ENCODE results near the gene NCOA5.

The NCOA5 gene

DNA sequence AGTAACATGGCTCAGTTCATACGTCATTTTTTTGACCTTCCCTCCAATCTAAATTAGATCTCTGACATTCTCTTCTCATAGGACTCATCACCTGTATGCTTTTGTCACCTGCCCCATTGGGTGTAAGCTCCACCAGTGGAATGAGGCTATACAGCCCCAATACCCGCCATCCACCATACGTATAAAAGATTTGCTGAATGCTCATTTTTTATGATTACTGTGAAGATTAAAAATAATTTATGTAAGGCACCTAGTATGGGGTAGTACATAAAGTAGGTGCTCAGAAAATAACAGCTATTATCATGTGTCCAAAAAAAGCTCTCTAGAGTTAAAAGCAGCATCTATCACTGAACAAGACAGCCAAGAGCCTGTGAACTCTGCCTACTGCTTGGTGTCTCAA, 24.1 kb downstream of the NCOA5 start:
- H2BK5ac ChIP-seq (ENCODE audit: low read length), result no peak overlapping the region
- no peak overlapping the region for H2BK15ac ChIP-seq (ENCODE audit: low read length)
- H3K27ac ChIP-seq (replicated peaks; ENCODE audit: low read length), result no peak overlapping the region
- H3K4me3 ChIP-seq (ENCODE audit: low read length in 2 of 2), result no peak overlapping the region
- H3K4me2 ChIP-seq (ENCODE audit: insufficient read depth, low read length, poor library complexity, severe bottlenecking), result no peak overlapping the region
- no peak overlapping the region for H4K8ac ChIP-seq (ENCODE audit: low read depth, low read length)
- H3K9me3 ChIP-seq (replicated peaks in 1 of 2; ENCODE audit: control insufficient read depth in 2 of 2, insufficient read depth in 1 of 2, low read depth in 1 of 2, low read length in 2 of 2), result no peaks in the 10 kb centered on the region
- no peak overlapping the region for H3K14ac ChIP-seq (ENCODE audit: low read length)
- no peaks in the 10 kb centered on the region for H3K79me1 ChIP-seq (ENCODE audit: low read depth, low read length)
- H2AK5ac ChIP-seq (ENCODE audit: low read depth, low read length), result no peak overlapping the region
- no peak overlapping the region for H3K23ac ChIP-seq (ENCODE audit: low read depth, low read length, poor library complexity)
- WGBS, 2 donors (ENCODE audit: extremely low coverage in 2 of 2, insufficient read length in 2 of 2, insufficient replicate concordance in 1 of 2), result no CpG with 5 or more reads among the region's 3 CpGs
- no peak overlapping the region for H2AFZ ChIP-seq (ENCODE audit: low read length)
- no peaks in the 10 kb centered on the region for H3K4me1 ChIP-seq (ENCODE audit: control insufficient read depth in 2 of 2, insufficient read depth in 1 of 2, low read depth in 1 of 2, low read length in 2 of 2)
- H2BK120ac ChIP-seq (ENCODE audit: low read depth, low read length), result no peak overlapping the region
- H3K4ac ChIP-seq (ENCODE audit: low read length), result no peak overlapping the region
- H3K27me3 ChIP-seq (ENCODE audit: control insufficient read depth in 3 of 3, insufficient read depth in 3 of 3, low read depth in 1 of 3, low read length in 3 of 3), result no peaks in the 10 kb centered on the region
- no peak for DNase-seq (ENCODE audit: low spot score)
- H3K18ac ChIP-seq (ENCODE audit: low read length), result no peak overlapping the region
- no peak overlapping the region for H2BK12ac ChIP-seq (ENCODE audit: low read length)
- peaks cover 61 to 99% of the 10 kb centered on the region in 2 donors for H3K36me3 ChIP-seq (replicated peaks in 1 of 2; ENCODE audit: control insufficient read depth in 2 of 2, insufficient read depth in 2 of 2, low read length in 2 of 2)
- H3K9ac ChIP-seq (ENCODE audit: low read depth, low read length, poor library complexity), result no peak overlapping the region
- H4K91ac ChIP-seq (ENCODE audit: low read depth, low read length, poor library complexity), result no peak overlapping the region

DNA sequence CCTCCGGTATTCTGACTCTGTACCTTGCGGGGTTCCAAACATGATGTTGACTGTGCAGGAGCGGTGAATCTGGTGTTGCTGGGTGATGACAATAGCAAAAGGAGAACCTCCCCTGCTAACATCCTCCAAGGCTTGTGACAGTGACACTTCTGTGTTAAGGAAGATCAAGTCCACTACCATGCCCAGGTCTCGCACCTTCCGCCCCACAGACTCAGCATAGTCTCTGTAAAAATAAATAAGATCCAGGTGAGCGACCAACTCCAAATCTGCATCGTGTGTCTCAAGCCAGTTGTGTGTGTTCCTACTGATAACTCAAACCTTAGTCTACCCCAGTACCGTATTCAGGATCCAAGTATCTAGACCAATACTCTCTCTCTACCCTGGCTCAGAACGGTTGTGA, 24.8 kb downstream of the NCOA5 start:
- Histone ChIP-seq H2BK12ac (ENCODE audit: low read length) (no peak overlapping the region), H2BK120ac (ENCODE audit: low read depth, low read length) (no peak overlapping the region), H4K91ac (ENCODE audit: low read depth, low read length, poor library complexity) (no peak overlapping the region), H3K36me3 (replicated peaks in 1 of 2; ENCODE audit: control insufficient read depth in 2 of 2, insufficient read depth in 2 of 2, low read length in 2 of 2) (peaks cover 65 to 99% of the 10 kb centered on the region in 2 donors), H3K4me1 (ENCODE audit: control insufficient read depth in 2 of 2, insufficient read depth in 1 of 2, low read depth in 1 of 2, low read length in 2 of 2) (no peaks in the 10 kb centered on the region), H3K9ac (ENCODE audit: low read depth, low read length, poor library complexity) (no peak overlapping the region), H2AFZ (ENCODE audit: low read length) (no peak overlapping the region), H3K4ac (ENCODE audit: low read length) (no peak overlapping the region), H3K18ac (ENCODE audit: low read length) (no peak overlapping the region), H3K79me1 (ENCODE audit: low read depth, low read length) (no peaks in the 10 kb centered on the region), H2AK5ac (ENCODE audit: low read depth, low read length) (no peak overlapping the region), H3K4me3 (ENCODE audit: low read length in 2 of 2) (no peak overlapping the region), H3K27ac (replicated peaks; ENCODE audit: low read length) (no peak overlapping the region), H3K14ac (ENCODE audit: low read length) (no peak overlapping the region), H2BK15ac (ENCODE audit: low read length) (no peak overlapping the region), H3K27me3 (ENCODE audit: control insufficient read depth in 3 of 3, insufficient read depth in 3 of 3, low read depth in 1 of 3, low read length in 3 of 3) (no peaks in the 10 kb centered on the region), H2BK5ac (ENCODE audit: low read length) (no peak overlapping the region), H4K8ac (ENCODE audit: low read depth, low read length) (no peak overlapping the region), H3K4me2 (ENCODE audit: insufficient read depth, low read length, poor library complexity, severe bottlenecking) (no peak overlapping the region), H3K23ac (ENCODE audit: low read depth, low read length, poor library complexity) (no peak overlapping the region), H3K9me3 (replicated peaks in 1 of 2; ENCODE audit: control insufficient read depth in 2 of 2, insufficient read depth in 1 of 2, low read depth in 1 of 2, low read length in 2 of 2) (no peaks in the 10 kb centered on the region)
- WGBS, 2 donors (ENCODE audit: extremely low coverage in 2 of 2, insufficient read length in 2 of 2, insufficient replicate concordance in 1 of 2), result no CpG with 5 or more reads among the region's 9 CpGs
- no peak for DNase-seq (ENCODE audit: low spot score)

DNA sequence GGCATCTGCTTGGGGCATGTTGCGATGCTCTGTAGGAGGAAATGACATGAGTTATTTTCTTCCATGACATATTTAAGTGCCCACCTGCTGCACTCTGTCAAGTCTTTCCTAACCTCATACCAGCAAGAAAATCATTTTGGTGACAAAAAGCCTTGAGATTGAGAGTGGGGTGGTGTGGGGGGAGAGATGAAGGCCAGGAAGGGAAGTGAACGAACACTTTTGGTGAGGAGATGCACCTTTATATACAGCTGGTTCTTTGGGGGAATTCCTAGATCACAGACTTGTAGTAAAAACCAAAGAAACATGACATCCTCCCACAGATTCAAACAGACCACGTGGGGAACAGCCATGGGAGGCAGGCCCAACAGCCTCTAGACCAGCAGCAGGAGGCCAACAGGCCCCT, 26.1 kb downstream of the NCOA5 start:
- no peak overlapping the region for H2BK5ac ChIP-seq (ENCODE audit: low read length)
- H2BK15ac ChIP-seq (ENCODE audit: low read length), result no peak overlapping the region
- no peak overlapping the region for H3K4me2 ChIP-seq (ENCODE audit: insufficient read depth, low read length, poor library complexity, severe bottlenecking)
- no peak overlapping the region for H3K14ac ChIP-seq (ENCODE audit: low read length)
- no peak for DNase-seq (ENCODE audit: low spot score)
- peaks cover 0 to 5% of the 10 kb centered on the region in 2 donors for H3K4me1 ChIP-seq (ENCODE audit: control insufficient read depth in 2 of 2, insufficient read depth in 1 of 2, low read depth in 1 of 2, low read length in 2 of 2)
- H3K23ac ChIP-seq (ENCODE audit: low read depth, low read length, poor library complexity), result no peak overlapping the region
- no CpG with 5 or more reads among the region's 3 CpGs for WGBS, 2 donors (ENCODE audit: extremely low coverage in 2 of 2, insufficient read length in 2 of 2, insufficient replicate concordance in 1 of 2)
- H4K91ac ChIP-seq (ENCODE audit: low read depth, low read length, poor library complexity), result no peak overlapping the region
- H3K79me1 ChIP-seq (ENCODE audit: low read depth, low read length), result no peaks in the 10 kb centered on the region
- no peak overlapping the region for H4K8ac ChIP-seq (ENCODE audit: low read depth, low read length)
- peaks cover 65 to 96% of the 10 kb centered on the region in 2 donors for H3K36me3 ChIP-seq (replicated peaks in 1 of 2; ENCODE audit: control insufficient read depth in 2 of 2, insufficient read depth in 2 of 2, low read length in 2 of 2)
- no peak overlapping the region for H3K4ac ChIP-seq (ENCODE audit: low read length)
- no peak overlapping the region for H2AFZ ChIP-seq (ENCODE audit: low read length)
- H3K9ac ChIP-seq (ENCODE audit: low read depth, low read length, poor library complexity), result no peak overlapping the region
- H3K18ac ChIP-seq (ENCODE audit: low read length), result no peak overlapping the region
- no peak overlapping the region for H3K4me3 ChIP-seq (ENCODE audit: low read length in 2 of 2)
- H3K27me3 ChIP-seq (ENCODE audit: control insufficient read depth in 3 of 3, insufficient read depth in 3 of 3, low read depth in 1 of 3, low read length in 3 of 3), result peaks cover 0 to 7% (median 0%) of the 10 kb centered on the region in 3 experiments
- H2BK120ac ChIP-seq (ENCODE audit: low read depth, low read length), result no peak overlapping the region
- no peak overlapping the region for H2AK5ac ChIP-seq (ENCODE audit: low read depth, low read length)
- no peak overlapping the region for H3K27ac ChIP-seq (replicated peaks; ENCODE audit: low read length)
- H2BK12ac ChIP-seq (ENCODE audit: low read length), result no peak overlapping the region
- no peaks in the 10 kb centered on the region for H3K9me3 ChIP-seq (replicated peaks in 1 of 2; ENCODE audit: control insufficient read depth in 2 of 2, insufficient read depth in 1 of 2, low read depth in 1 of 2, low read length in 2 of 2)

DNA sequence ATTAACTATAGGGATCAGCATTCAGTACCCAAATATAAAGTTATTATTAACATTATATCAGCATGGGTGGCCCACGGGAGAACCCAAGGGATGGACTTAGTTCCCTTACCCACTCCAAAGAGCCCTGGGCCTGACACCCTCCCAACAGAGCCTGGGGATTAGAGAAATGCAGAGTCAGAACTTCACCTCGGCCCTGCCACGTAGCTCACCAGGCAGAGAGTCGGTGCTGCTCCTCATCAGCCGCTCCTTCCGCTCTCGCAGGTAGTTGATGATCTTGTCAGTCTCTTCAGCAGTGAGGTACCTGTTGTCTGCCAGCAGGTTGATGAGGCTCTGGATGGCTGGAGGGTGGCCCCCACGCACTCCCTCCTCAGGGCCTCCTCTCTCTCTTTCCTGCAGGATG, 26.6 kb downstream of the NCOA5 start:
- H3K23ac ChIP-seq (ENCODE audit: low read depth, low read length, poor library complexity), result no peak overlapping the region

More for the DNA sequence above, 26.6 kb downstream of the NCOA5 start:
- no CpG with 5 or more reads among the region's 8 CpGs for WGBS, 2 donors (ENCODE audit: extremely low coverage in 2 of 2, insufficient read length in 2 of 2, insufficient replicate concordance in 1 of 2)
- Histone ChIP-seq H3K4ac (ENCODE audit: low read length) (no peak overlapping the region), H2BK15ac (ENCODE audit: low read length) (no peak overlapping the region), H2AFZ (ENCODE audit: low read length) (no peak overlapping the region), H3K27ac (replicated peaks; ENCODE audit: low read length) (no peak overlapping the region), H3K4me2 (ENCODE audit: insufficient read depth, low read length, poor library complexity, severe bottlenecking) (no peak overlapping the region), H4K91ac (ENCODE audit: low read depth, low read length, poor library complexity) (no peak overlapping the region), H3K14ac (ENCODE audit: low read length) (no peak overlapping the region), H2BK120ac (ENCODE audit: low read depth, low read length) (no peak overlapping the region), H3K4me1 (ENCODE audit: control insufficient read depth in 2 of 2, insufficient read depth in 1 of 2, low read depth in 1 of 2, low read length in 2 of 2) (peaks cover 0 to 6% of the 10 kb centered on the region in 2 donors), H3K9ac (ENCODE audit: low read depth, low read length, poor library complexity) (no peak overlapping the region), H2BK5ac (ENCODE audit: low read length) (no peak overlapping the region), H2BK12ac (ENCODE audit: low read length) (no peak overlapping the region), H4K8ac (ENCODE audit: low read depth, low read length) (no peak overlapping the region), H3K4me3 (ENCODE audit: low read length in 2 of 2) (no peak overlapping the region), H3K36me3 (replicated peaks in 1 of 2; ENCODE audit: control insufficient read depth in 2 of 2, insufficient read depth in 2 of 2, low read length in 2 of 2) (peaks cover 61 to 91% of the 10 kb centered on the region in 2 donors), H3K18ac (ENCODE audit: low read length) (no peak overlapping the region), H3K79me1 (ENCODE audit: low read depth, low read length) (no peaks in the 10 kb centered on the region), H3K27me3 (ENCODE audit: control insufficient read depth in 3 of 3, insufficient read depth in 3 of 3, low read depth in 1 of 3, low read length in 3 of 3) (peaks cover 0 to 12% (median 1%) of the 10 kb centered on the region in 3 experiments), H3K9me3 (replicated peaks in 1 of 2; ENCODE audit: control insufficient read depth in 2 of 2, insufficient read depth in 1 of 2, low read depth in 1 of 2, low read length in 2 of 2) (peaks cover 0 to 2% of the 10 kb centered on the region in 2 donors), H2AK5ac (ENCODE audit: low read depth, low read length) (no peak overlapping the region)
- no peak for DNase-seq (ENCODE audit: low spot score)

Measured in neuronal stem cell (in vitro differentiated cells).